BLaER1 (cell line): Measurements from ENCODE around the gene KIAA1210.

Experiments used
- H3K27ac ChIP-seq: shearing (Covaris generic); formaldehyde crosslinking; 2 replicates; pipeline ENCODE4 v1.8.1; 2022
- H3K27me3 ChIP-seq: shearing (Covaris generic); formaldehyde crosslinking; 2 replicates; pipeline ENCODE4 v1.8.1; 2022
- H3K36me3 ChIP-seq: shearing (Covaris generic); formaldehyde crosslinking; 2 replicates; pipeline ENCODE4 v1.8.1; 2022
- H3K4me1 ChIP-seq: shearing (Covaris generic); formaldehyde crosslinking; 2 replicates; pipeline ENCODE4 v1.8.1; 2022
- H3K4me2 ChIP-seq: shearing (Covaris generic); formaldehyde crosslinking; 2 replicates; pipeline ENCODE4 v1.8.1; 2022
- H3K4me3 ChIP-seq: shearing (Covaris generic); formaldehyde crosslinking; 2 replicates; pipeline ENCODE4 v1.8.1; 2022
- H3K9ac ChIP-seq: shearing (Covaris generic); formaldehyde crosslinking; 2 replicates; pipeline ENCODE4 v1.8.1; 2022
- H3K9me3 ChIP-seq: shearing (Covaris generic); formaldehyde crosslinking; 2 replicates; pipeline ENCODE4 v1.8.1; 2022
- H4K20me1 ChIP-seq: shearing (Covaris generic); formaldehyde crosslinking; 2 replicates; pipeline ENCODE4 v1.8.1; 2022
- Cebpa-rat ChIP-seq: shearing (Covaris generic); IDR thresholded peaks from 2 replicates; pipeline ENCODE4 v1.8.1; 2022

The KIAA1210 gene

DNA sequence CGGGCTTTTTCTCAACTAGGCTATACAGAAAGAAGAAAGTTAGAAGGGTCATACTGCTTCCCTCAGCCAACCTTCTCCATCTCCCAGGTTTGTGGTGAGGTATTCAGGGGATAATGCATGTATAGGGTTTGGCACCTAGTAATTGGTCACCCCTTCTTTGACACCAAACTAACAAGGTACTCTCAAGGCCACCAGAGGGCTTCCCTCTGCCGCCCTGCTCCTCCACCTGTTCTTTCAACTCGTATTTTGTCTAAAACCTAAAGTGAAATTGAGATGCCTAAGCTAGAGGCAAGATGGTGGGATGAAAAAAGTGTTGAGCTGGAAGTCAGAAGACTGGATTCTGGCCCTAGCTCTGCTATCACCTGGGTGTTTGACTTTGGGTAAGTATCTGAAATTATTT lies 32.8 kb downstream of the KIAA1210 start:
- no peak overlapping the region for H3K4me2 ChIP-seq
- H3K9me3 ChIP-seq = 0 out of 2 replicates have a peak, but pooled peaks cover 4% of the 10 kb centered on the region
- no peak overlapping the region for H3K27ac ChIP-seq
- H3K4me3 ChIP-seq = no peak overlapping the region
- no peak overlapping the region for H3K9ac ChIP-seq
- H3K4me1 ChIP-seq = 0 out of 2 replicates have a peak, but pooled peaks cover 3% of the 10 kb centered on the region
- H3K27me3 ChIP-seq = no peaks in the 10 kb centered on the region
- no peaks in the 10 kb centered on the region for H4K20me1 ChIP-seq
- TF ChIP-seq Cebpa-rat = no peak
- no peaks in the 10 kb centered on the region for H3K36me3 ChIP-seq

GRCh38 chrX:119093991-119094735 lies 33.4 kb downstream of the KIAA1210 start:
- no peak for TF ChIP-seq Cebpa-rat
- H3K4me3 ChIP-seq = no peak overlapping the region
- no peaks in the 10 kb centered on the region for H3K27me3 ChIP-seq
- no peaks in the 10 kb centered on the region for H3K36me3 ChIP-seq
- no peak overlapping the region for H3K9ac ChIP-seq
- H3K4me2 ChIP-seq = no peak overlapping the region
- no peak overlapping the region for H3K27ac ChIP-seq
- 0 out of 2 replicates have a peak, but pooled peaks cover 3% of the 10 kb centered on the region for H3K4me1 ChIP-seq
- no peaks in the 10 kb centered on the region for H4K20me1 ChIP-seq
- 0 out of 2 replicates have a peak, but pooled peaks cover 4% of the 10 kb centered on the region for H3K9me3 ChIP-seq

DNA sequence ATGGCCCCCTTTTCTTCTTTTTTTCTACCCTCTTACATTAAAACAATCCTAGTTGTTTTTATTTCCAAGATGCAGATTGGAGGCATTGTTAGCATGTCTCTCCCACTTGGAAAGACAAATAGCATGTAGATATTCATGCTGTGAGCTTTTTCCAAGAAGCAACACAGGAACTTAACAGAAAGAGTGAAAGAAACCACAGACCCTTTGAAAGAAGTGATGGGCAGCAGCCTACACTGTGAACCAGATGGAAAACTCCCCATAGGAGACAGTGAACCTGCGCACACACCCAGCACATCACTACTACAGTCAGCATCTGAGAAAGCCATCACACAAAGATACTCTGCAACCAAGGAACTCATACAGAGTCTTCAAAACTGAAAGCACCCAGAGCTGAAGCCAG lies 37.0 kb downstream of the KIAA1210 start:
- Histone ChIP-seq H3K9me3 (0 out of 2 replicates have a peak, but pooled peaks cover 4% of the 10 kb centered on the region), H3K4me1 (no peaks in the 10 kb centered on the region), H3K36me3 (no peaks in the 10 kb centered on the region), H3K9ac (no peak overlapping the region), H3K27me3 (no peaks in the 10 kb centered on the region), H4K20me1 (no peaks in the 10 kb centered on the region), H3K4me2 (no peak overlapping the region), H3K27ac (no peak overlapping the region), H3K4me3 (no peak overlapping the region)
- TF ChIP-seq Cebpa-rat = no peak

DNA sequence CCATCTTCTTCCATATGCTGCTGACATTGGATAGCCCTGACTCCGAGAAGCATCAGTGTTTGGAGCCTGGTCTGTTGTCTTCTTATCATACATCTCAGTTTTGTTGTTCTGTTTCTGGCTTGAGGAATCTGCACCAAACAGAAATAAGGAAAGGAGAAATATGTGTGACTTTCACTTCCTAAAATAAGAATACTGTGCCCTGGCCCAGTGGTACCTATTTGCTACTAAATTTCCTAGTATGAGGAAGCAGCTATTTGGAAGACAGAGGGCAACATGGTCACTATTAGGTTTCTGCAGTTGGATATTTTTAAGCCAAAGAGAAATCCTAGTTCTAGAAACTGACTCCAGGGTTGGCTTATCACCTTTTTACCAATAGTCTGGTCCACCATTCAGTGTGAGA lies 38.0 kb downstream of the KIAA1210 start:
- Histone ChIP-seq H3K27me3 (no peaks in the 10 kb centered on the region), H3K4me2 (no peak overlapping the region), H3K9ac (no peak overlapping the region), H3K27ac (no peak overlapping the region), H3K4me1 (no peaks in the 10 kb centered on the region), H3K9me3 (0 out of 2 replicates have a peak, but pooled peaks cover under 1% of the 10 kb centered on the region), H3K36me3 (no peaks in the 10 kb centered on the region), H3K4me3 (no peak overlapping the region), H4K20me1 (no peaks in the 10 kb centered on the region)
- no peak for TF ChIP-seq Cebpa-rat

GRCh38 chrX:119087121-119087520 lies 40.5 kb downstream of the KIAA1210 start:
- no peaks in the 10 kb centered on the region for H3K9me3 ChIP-seq

GRCh38 chrX:119084766-119085165 lies 42.8 kb downstream of the KIAA1210 start:
- peaks cover 6% of the 10 kb centered on the region; the same call in 1 of the 2 replicates for H3K9me3 ChIP-seq
- no peak overlapping the region for H3K4me2 ChIP-seq
- H3K9ac ChIP-seq = no peak overlapping the region
- H3K4me1 ChIP-seq = no peaks in the 10 kb centered on the region
- no peaks in the 10 kb centered on the region for H3K36me3 ChIP-seq
- no peak overlapping the region for H3K27ac ChIP-seq
- no peak overlapping the region for H3K4me3 ChIP-seq
- no peak for TF ChIP-seq Cebpa-rat
- H3K27me3 ChIP-seq = no peaks in the 10 kb centered on the region
- H4K20me1 ChIP-seq = no peaks in the 10 kb centered on the region

More at GRCh38 chrX:119087121-119087520, 40.5 kb downstream of the KIAA1210 start:
- Histone ChIP-seq H3K4me1 (no peaks in the 10 kb centered on the region), H3K9ac (no peak overlapping the region), H4K20me1 (no peaks in the 10 kb centered on the region), H3K27me3 (no peaks in the 10 kb centered on the region), H3K27ac (no peak overlapping the region), H3K36me3 (no peaks in the 10 kb centered on the region), H3K4me2 (no peak overlapping the region), H3K4me3 (no peak overlapping the region)
- no peak for TF ChIP-seq Cebpa-rat

DNA sequence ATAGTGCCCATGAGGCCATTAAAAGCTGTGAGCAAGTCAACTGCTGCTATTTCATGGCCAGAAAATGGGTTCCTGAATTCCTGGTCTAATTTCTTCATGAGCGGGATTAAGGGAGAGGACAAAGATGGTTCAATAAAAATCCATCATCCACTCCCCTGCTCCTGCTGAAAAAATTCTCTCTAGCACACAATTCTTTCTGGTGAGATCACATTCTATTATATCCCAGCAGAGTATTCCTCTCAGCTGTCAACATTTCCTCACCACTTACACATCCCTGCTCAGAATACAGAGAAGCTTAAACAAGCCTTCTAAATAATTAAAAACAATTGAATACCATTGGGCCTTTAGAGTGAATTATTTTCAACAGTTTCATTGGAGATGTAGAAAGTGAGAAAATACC lies 45.3 kb downstream of the KIAA1210 start:
- no peaks in the 10 kb centered on the region for H3K4me1 ChIP-seq
- H4K20me1 ChIP-seq = no peaks in the 10 kb centered on the region
- no peaks in the 10 kb centered on the region for H3K27me3 ChIP-seq
- no peak overlapping the region for H3K9ac ChIP-seq
- no peaks in the 10 kb centered on the region for H3K36me3 ChIP-seq
- peaks cover 19% of the 10 kb centered on the region; the same call in 1 of the 2 replicates for H3K9me3 ChIP-seq
- no peak overlapping the region for H3K4me3 ChIP-seq
- no peak for TF ChIP-seq Cebpa-rat
- H3K27ac ChIP-seq = no peak overlapping the region
- no peak overlapping the region for H3K4me2 ChIP-seq

GRCh38 chrX:119075270-119076025 lies 52.2 kb downstream of the KIAA1210 start:
- Histone ChIP-seq H3K4me1 (peaks cover 13% of the 10 kb centered on the region), H3K27ac (no peak overlapping the region), H3K4me2 (no peak overlapping the region), H3K4me3 (no peak overlapping the region), H3K27me3 (no peaks in the 10 kb centered on the region), H3K9me3 (peaks cover 30% of the 10 kb centered on the region; the same call in 1 of the 2 replicates), H4K20me1 (no peaks in the 10 kb centered on the region), H3K9ac (no peak overlapping the region), H3K36me3 (no peaks in the 10 kb centered on the region)
- TF ChIP-seq Cebpa-rat = no peak

GRCh38 chrX:119073911-119074310 lies 53.7 kb downstream of the KIAA1210 start:
- H3K4me1 ChIP-seq = peaks cover 13% of the 10 kb centered on the region
- no peak overlapping the region for H3K4me2 ChIP-seq
- peaks cover 16% of the 10 kb centered on the region; the same call in 1 of the 2 replicates for H3K9me3 ChIP-seq
- no peak overlapping the region for H3K4me3 ChIP-seq
- H3K27ac ChIP-seq = no peak overlapping the region
- H3K27me3 ChIP-seq = no peaks in the 10 kb centered on the region
- no peaks in the 10 kb centered on the region for H4K20me1 ChIP-seq
- no peak overlapping the region for H3K9ac ChIP-seq
- no peak for TF ChIP-seq Cebpa-rat
- H3K36me3 ChIP-seq = no peaks in the 10 kb centered on the region
